C4-2B (cell line): ENCODE data around the gene XXYLT1.

Experiments used
- H3K27ac ChIP-seq: fragments of 450-650 bp; 2 replicates; pipeline ENCODE4 v1.5.1; 2017
- ZFX ChIP-seq: fragments of 450-650 bp; IDR thresholded peaks from 2 replicates; pipeline ENCODE4 v1.6.1; 2017
- TF ChIP-seq, protein P1 (sequence below): fragments of 450-650 bp; conservative IDR thresholded peaks from 2 replicates; pipeline ENCODE4 v1.5.1; 2017; ENCODE audit warnings: mild to moderate bottlenecking

Gene XXYLT1

DNA sequence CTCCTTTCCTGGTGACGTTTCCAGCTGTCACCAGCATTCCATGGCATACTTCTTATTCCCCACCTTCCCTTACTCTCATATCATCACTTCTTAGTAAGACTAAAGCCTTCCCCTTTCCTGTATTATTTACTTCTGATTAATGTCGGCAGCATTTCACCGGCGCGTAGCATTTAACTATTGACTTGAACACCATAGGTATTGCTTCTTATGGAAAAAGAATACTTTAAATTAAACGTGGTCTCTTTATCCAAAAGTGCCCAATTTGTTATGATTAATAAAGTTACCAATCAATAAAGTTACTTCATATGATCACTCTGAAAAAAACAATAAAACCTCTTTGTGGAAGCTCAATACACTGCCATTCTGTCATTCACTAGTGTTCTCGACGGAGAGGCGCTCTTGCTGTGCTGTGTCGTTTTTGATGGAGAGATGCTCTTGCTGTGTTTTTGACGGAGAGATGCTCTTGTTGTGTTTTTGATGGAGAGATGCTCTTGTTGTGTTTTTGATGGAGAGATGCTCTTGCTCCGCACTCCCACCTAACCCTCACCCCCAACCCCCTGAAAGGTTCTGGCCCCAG lies 165.0 kb downstream of the XXYLT1 start:
- TF ChIP-seq, protein P1, sequence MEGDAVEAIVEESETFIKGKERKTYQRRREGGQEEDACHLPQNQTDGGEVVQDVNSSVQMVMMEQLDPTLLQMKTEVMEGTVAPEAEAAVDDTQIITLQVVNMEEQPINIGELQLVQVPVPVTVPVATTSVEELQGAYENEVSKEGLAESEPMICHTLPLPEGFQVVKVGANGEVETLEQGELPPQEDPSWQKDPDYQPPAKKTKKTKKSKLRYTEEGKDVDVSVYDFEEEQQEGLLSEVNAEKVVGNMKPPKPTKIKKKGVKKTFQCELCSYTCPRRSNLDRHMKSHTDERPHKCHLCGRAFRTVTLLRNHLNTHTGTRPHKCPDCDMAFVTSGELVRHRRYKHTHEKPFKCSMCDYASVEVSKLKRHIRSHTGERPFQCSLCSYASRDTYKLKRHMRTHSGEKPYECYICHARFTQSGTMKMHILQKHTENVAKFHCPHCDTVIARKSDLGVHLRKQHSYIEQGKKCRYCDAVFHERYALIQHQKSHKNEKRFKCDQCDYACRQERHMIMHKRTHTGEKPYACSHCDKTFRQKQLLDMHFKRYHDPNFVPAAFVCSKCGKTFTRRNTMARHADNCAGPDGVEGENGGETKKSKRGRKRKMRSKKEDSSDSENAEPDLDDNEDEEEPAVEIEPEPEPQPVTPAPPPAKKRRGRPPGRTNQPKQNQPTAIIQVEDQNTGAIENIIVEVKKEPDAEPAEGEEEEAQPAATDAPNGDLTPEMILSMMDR = 0 out of 2 replicates have a peak, but pooled peaks have one; percentile 46
- TF ChIP-seq ZFX = no peak
- H3K27ac ChIP-seq = peak overlapping the region; percentile 11; the same call in 1 of the 2 replicates

DNA sequence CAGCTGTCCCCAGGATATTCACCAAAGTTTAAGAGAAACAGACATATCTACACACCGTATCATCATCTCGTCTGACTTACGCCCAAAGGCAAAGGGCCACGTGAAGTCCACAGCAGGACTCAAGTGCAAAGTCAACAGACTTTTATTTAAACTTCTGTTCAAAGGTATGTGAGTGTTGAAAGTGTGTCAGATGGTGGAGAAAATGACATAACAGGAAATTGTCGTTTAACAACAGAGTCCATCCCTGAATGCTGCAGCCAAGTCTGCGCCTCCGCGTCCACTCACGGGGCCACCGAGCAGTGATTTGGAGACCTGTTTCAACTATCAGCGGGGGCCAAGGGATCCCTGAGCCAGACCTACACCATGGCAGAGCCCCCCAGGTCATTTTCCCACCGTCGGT lies 165.6 kb downstream of the XXYLT1 start:
- no peak overlapping the region for H3K27ac ChIP-seq
- no peak for TF ChIP-seq ZFX
- TF ChIP-seq, protein P1 = no peak

GRCh38 chr3:195104340-195104739 lies 166.6 kb downstream of the XXYLT1 start:
- peak overlapping the region; percentile 95 for H3K27ac ChIP-seq
- no peak for TF ChIP-seq ZFX
- TF ChIP-seq, protein P1 = no peak

DNA sequence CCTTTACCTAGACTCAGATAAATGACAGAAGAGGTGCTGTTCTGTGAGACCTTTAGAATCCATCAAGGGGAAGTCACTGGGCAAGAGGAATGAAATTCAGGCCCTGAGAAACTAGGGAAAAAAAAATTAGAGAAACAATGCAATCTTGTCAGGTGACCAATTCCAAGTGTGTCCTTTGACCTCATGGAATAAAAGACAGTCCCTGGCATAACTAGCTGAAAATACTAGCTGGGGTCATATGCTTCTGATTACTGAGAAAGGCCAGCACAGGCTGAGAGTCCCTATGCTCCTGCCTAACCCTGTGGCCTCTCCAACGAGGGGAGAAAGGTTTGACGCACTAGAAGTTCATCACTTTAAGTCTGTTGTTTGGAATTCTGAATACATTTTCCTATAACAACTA lies 167.3 kb downstream of the XXYLT1 start:
- H3K27ac ChIP-seq = peak overlapping the region; percentile 95
- TF ChIP-seq, protein P1 = no peak
- TF ChIP-seq ZFX = no peak

DNA sequence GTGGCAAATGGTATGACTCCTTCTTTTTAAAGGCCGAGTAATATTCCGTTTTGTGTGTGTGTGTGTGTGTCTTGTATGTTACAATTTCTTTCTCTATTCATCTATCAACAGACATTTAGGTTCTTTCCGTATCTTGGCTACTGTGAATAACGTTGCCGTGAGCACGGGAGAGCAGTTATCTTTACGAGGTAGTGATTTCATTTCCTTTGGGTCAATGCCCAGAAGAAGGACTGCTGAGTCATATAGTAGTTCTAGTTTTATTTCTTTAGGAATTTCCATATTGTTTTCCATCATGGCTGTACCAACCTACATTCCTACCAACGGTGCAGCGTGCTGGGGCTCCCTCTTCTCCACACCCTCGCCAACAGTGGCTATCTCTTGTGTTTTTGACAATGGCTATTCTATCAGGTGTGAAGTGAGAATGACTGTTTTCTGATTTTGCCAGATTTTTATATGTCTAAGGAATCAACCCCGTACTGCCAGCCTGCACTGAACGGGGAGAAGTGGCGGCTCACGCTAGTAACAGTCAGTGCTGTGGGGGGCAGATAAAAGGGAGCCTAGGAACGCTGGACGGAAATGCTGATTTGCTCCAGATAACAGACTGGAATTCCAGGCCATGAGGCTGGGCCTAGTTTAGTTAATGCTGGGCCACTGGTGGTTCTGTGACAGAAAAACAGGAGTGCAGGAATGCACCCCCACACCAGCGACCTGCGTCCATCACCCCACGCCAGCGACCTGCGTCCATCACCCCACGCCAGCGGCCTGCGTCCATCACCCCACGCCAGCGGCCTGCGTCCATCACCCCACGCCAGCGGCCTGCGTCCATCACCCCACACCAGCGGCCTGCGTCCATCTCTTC lies 168.1 kb downstream of the XXYLT1 start:
- H3K27ac ChIP-seq = peak overlapping the region; percentile 95
- TF ChIP-seq, protein P1 = no peak
- TF ChIP-seq ZFX = peak; percentile 36; the same call in 1 of the 2 replicates

DNA sequence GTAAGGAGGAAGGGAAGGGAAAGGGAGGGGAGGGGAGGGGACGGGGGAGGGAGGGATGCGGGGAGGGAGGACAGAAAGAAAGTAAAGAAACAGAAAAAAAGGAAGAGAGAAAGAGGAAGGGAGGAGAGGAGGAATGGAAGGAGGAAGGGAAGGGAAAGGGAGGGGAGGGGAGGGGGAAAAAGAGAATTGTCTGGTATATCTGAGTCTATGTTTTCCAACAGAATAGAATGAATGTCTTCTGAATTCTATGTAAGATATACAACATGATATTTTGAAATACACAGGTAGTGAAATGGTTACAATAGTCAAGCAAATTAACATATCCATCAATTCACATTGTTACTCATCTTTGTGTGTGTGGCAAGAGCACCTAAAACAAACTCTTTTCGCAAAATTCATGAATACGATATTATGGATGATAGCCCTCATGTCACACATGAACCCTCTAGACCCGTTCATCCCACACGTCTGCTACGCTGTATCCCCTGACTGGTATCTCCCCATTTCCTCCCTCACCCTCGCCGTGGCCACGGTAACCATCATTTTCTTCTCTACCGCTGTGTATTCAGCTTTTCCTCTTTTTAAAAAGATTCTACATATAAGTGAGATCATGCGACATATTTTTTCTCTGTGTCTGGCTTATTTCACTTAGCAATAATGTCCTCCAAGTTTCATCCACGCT lies 168.9 kb downstream of the XXYLT1 start:
- TF ChIP-seq ZFX = no peak
- TF ChIP-seq, protein P1 = no peak
- peak overlapping the region; percentile 95 for H3K27ac ChIP-seq
